Trophoblast cell (in vitro differentiated cells and primary cell): ENCODE measurements around the gene CASTOR1.

Experiments used
- DNase-seq, 2 donors: peaks; one replicate each; pipeline ENCODE4 v3.0.0-alpha.2; 2016
- H2AFZ ChIP-seq: 2 replicates; pipeline ENCODE4 v1.6.1; 2013; ENCODE audit warnings: low read length, moderate library complexity, mild to moderate bottlenecking; ENCODE audit not compliant: insufficient read depth, poor library complexity
- H2AK5ac ChIP-seq: 2 replicates; pipeline ENCODE4 v1.6.1; 2013; ENCODE audit warnings: mild to moderate bottlenecking, low read length
- H2BK120ac ChIP-seq: 2 replicates; pipeline ENCODE4 v1.6.1; 2013; ENCODE audit warnings: low read length, mild to moderate bottlenecking, moderate library complexity; ENCODE audit not compliant: insufficient read depth, poor library complexity
- H2BK12ac ChIP-seq: 2 replicates; pipeline ENCODE4 v1.6.1; 2013; ENCODE audit warnings: mild to moderate bottlenecking, low read length, moderate library complexity
- H2BK5ac ChIP-seq: 2 replicates; pipeline ENCODE4 v1.6.1; 2013; ENCODE audit warnings: low read length, low read depth, moderate library complexity, mild to moderate bottlenecking; ENCODE audit not compliant: poor library complexity
- H3K14ac ChIP-seq: 2 replicates; pipeline ENCODE4 v1.6.1; 2013; ENCODE audit warnings: mild to moderate bottlenecking, low read length
- H3K18ac ChIP-seq: 2 replicates; pipeline ENCODE4 v1.6.1; 2013; ENCODE audit warnings: mild to moderate bottlenecking, low read length
- H3K23ac ChIP-seq: 2 replicates; pipeline ENCODE4 v1.6.1; 2013; ENCODE audit warnings: low read length
- H3K27ac ChIP-seq: 2 replicates; pipeline ENCODE4 v1.5.1; 2013; ENCODE audit warnings: low read depth, mild to moderate bottlenecking, inconsistent platforms, low read length, moderate library complexity
- H3K27me3 ChIP-seq: 2 replicates; pipeline ENCODE4 v1.6.1; 2013; ENCODE audit warnings: inconsistent platforms, mild to moderate bottlenecking, low read length, moderate library complexity; ENCODE audit not compliant: insufficient read depth
- H3K36me3 ChIP-seq, 2 experiments: 1 replicate in 1 of 2; 2 replicates in 1 of 2; pipeline ENCODE4 v1.6.1; 2013; ENCODE audit warnings: low read length in 2 of 2, mild to moderate bottlenecking in 2 of 2, moderate library complexity in 1 of 2; ENCODE audit not compliant: insufficient read depth in 2 of 2, control insufficient read depth in 1 of 2
- H3K4ac ChIP-seq: 2 replicates; pipeline ENCODE4 v1.6.1; 2013; ENCODE audit warnings: low read depth, mild to moderate bottlenecking, low read length, moderate library complexity
- H3K4me1 ChIP-seq, 2 experiments: 1 replicate in 1 of 2; 2 replicates in 1 of 2; pipeline ENCODE4 v1.6.1; 2013; ENCODE audit warnings: low read length in 2 of 2, mild to moderate bottlenecking in 2 of 2, moderate library complexity in 1 of 2; ENCODE audit not compliant: insufficient read depth in 2 of 2, control insufficient read depth in 1 of 2
- H3K4me2 ChIP-seq: 2 replicates; pipeline ENCODE4 v1.6.1; 2013; ENCODE audit warnings: inconsistent platforms, mild to moderate bottlenecking, low read length, moderate library complexity
- H3K4me3 ChIP-seq: 2 replicates; pipeline ENCODE4 v1.5.1; 2013; ENCODE audit warnings: mild to moderate bottlenecking, low read depth, low read length, inconsistent platforms
- H3K79me1 ChIP-seq: one replicate; pipeline ENCODE4 v1.6.1; 2013; ENCODE audit warnings: low read length
- H3K79me2 ChIP-seq: 2 replicates; pipeline ENCODE4 v1.6.1; 2013; ENCODE audit warnings: low read length, mild to moderate bottlenecking; ENCODE audit not compliant: control insufficient read depth, insufficient read depth, poor library complexity
- H3K9ac ChIP-seq: 2 replicates; pipeline ENCODE4 v1.6.1; 2013; ENCODE audit warnings: mild to moderate bottlenecking, low read length
- H3K9me3 ChIP-seq: 2 replicates; pipeline ENCODE4 v1.6.1; 2013; ENCODE audit warnings: low read depth, mild to moderate bottlenecking, control low read depth, inconsistent platforms, low read length; ENCODE audit not compliant: insufficient read depth
- H4K12ac ChIP-seq: 2 replicates; pipeline ENCODE4 v1.6.1; 2013; ENCODE audit warnings: low read depth, mild to moderate bottlenecking, low read length, moderate library complexity
- H4K8ac ChIP-seq: 2 replicates; pipeline ENCODE4 v1.6.1; 2013; ENCODE audit warnings: low read depth, mild to moderate bottlenecking, low read length, moderate library complexity
- H4K91ac ChIP-seq: one replicate; pipeline ENCODE4 v1.6.1; 2013; ENCODE audit warnings: low read depth, mild to moderate bottlenecking, low read length, moderate library complexity
- WGBS: extraction: QIAGEN DNeasy Blood & Tissue Kit; methylation state at CpG from one replicate; pipeline ENCODE4 v1.1.7; 2013; ENCODE audit warnings: missing lambda C conversion rate; ENCODE audit not compliant: insufficient read length, insufficient coverage; ENCODE audit errors: extremely low coverage; 5-methylcytosine and 5-hydroxymethylcytosine counted together

Gene CASTOR1

DNA sequence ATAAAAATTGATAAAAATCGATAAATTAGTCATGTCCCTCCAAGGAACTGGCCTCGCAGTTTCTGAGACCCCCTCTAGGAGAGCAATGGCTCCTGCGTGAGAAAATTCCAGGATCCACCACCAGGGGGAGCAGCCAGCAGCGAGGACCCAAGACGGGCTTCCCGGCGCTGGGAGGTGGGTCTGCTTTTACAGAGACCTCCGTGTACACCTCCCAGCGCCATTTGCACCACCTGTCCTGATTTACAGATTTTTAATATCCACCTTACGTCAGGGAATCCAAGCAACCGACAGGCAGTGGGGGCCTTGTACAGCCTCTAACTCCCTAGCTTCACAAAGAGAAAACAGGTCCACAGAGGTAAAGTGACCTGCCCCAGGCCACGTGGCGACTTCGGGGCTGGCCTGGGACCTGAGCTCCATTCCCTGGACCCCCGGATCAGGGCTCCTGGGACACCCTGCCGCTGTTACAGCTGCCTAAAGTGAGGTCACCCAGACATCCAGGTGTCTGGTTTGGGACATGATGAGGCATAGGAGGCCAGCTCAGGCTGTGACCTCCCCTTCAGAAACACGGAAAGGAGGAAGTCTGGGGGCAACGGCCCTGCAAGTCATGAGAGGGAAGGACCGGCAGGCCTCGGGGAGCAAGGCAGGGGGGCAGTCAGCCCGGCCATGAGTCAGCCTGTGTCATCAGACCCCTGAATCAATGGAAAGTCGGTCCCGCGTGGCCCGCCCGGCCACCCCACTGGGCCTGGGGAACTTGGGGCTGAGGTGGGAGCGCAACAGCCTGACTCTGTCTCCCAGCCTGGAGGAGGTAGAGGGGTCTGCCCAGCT lies 26.2 kb downstream of the CASTOR1 start:
- Histone ChIP-seq H3K14ac (no peak overlapping the region), H3K4me2 (peak overlapping the region; percentile 32), H3K18ac (no peak overlapping the region), H3K23ac (no peak overlapping the region), H2BK5ac (no peak overlapping the region), H3K79me1 (peaks cover 7% of the 10 kb centered on the region), H4K12ac (no peak overlapping the region), H4K8ac (no peak overlapping the region), H2BK12ac (no peak overlapping the region), H2AFZ (peak overlapping the region; percentile 5), H3K4me1 (peaks cover 8 to 26% of the 10 kb centered on the region in 2 experiments), H3K4ac (no peak overlapping the region), H3K9me3 (no peaks in the 10 kb centered on the region), H3K79me2 (no peaks in the 10 kb centered on the region), H4K91ac (peak overlapping the region; percentile 15), H2AK5ac (no peak overlapping the region), H3K9ac (peak overlapping the region; percentile 35), H3K27ac (no peak overlapping the region), H3K36me3 (no peaks in the 10 kb centered on the region), H3K27me3 (no peaks in the 10 kb centered on the region), H3K4me3 (no peak overlapping the region), H2BK120ac (no peak overlapping the region)
- DNase-seq = peak; percentile 48 to 81
- WGBS = no CpG with 5 or more reads among the region's 27 CpGs

DNA sequence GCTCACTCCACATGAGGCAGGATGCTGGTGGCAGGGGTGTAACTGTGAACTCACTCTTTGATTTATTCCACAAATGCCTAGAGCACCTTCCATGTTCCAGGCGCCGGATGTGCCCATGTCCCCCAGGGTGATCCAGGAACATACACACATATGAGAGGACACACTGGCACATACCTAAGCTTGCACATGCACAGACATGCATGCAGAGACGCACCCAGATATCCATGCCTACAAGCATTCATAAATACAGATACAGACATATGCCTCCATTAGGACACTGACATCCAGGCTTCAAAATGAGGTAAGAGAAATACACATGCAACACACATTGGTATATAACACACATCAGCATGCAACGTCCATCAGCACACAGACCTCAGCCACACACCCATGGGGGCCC lies 27.2 kb downstream of the CASTOR1 start:
- H4K8ac ChIP-seq = no peak overlapping the region
- H4K91ac ChIP-seq = peak overlapping the region; percentile 65
- no peaks in the 10 kb centered on the region for H3K9me3 ChIP-seq
- no peak overlapping the region for H2AFZ ChIP-seq
- H2BK120ac ChIP-seq = no peak overlapping the region
- no peak overlapping the region for H3K27ac ChIP-seq
- H2BK12ac ChIP-seq = no peak overlapping the region
- H3K79me1 ChIP-seq = peaks cover 8% of the 10 kb centered on the region
- H2AK5ac ChIP-seq = no peak overlapping the region
- no peaks in the 10 kb centered on the region for H3K79me2 ChIP-seq
- no peak overlapping the region for H3K9ac ChIP-seq
- no peak overlapping the region for H3K4ac ChIP-seq
- H3K4me3 ChIP-seq = no peak overlapping the region
- H3K23ac ChIP-seq = no peak overlapping the region
- no peak overlapping the region for H3K4me2 ChIP-seq
- no CpG with 5 or more reads among the region's 4 CpGs for WGBS
- no peaks in the 10 kb centered on the region for H3K36me3 ChIP-seq
- H3K18ac ChIP-seq = no peak overlapping the region
- DNase-seq = no peak
- H3K4me1 ChIP-seq = peaks cover 8 to 32% of the 10 kb centered on the region in 2 experiments
- H3K14ac ChIP-seq = no peak overlapping the region
- no peak overlapping the region for H4K12ac ChIP-seq
- H3K27me3 ChIP-seq = no peaks in the 10 kb centered on the region
- no peak overlapping the region for H2BK5ac ChIP-seq

DNA sequence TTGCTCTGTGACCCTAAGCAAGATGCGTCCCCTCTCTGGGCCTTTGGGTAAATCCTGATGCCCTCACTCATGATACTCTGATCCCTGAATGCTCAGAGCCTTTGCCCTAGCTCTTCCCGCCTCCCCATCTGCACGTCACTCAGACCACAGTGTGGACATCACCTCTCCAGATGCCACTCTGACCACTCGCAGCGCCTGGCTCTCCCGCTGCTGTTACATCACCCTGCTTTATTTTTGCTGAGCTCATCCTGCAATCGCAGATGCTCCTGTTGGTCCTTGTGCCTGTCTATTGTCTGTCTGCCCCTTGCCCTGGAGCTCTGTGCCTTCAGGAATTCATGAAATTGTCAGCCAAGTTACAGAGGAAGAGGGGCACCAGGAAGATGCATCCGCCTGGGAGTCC lies 28.2 kb downstream of the CASTOR1 start:
- no peak overlapping the region for H4K91ac ChIP-seq
- H3K27me3 ChIP-seq = no peaks in the 10 kb centered on the region
- no peaks in the 10 kb centered on the region for H3K9me3 ChIP-seq
- H3K4me1 ChIP-seq = peaks cover 8 to 32% of the 10 kb centered on the region in 2 experiments
- H2AFZ ChIP-seq = no peak overlapping the region
- no peak overlapping the region for H4K12ac ChIP-seq
- peaks cover 8% of the 10 kb centered on the region for H3K79me1 ChIP-seq
- H3K14ac ChIP-seq = no peak overlapping the region
- WGBS = no CpG with 5 or more reads among the region's 8 CpGs
- H2BK5ac ChIP-seq = no peak overlapping the region
- H3K4me3 ChIP-seq = no peak overlapping the region
- no peak overlapping the region for H2BK12ac ChIP-seq
- peak in 1 of 2 donors; percentile 46 for DNase-seq
- no peak overlapping the region for H3K18ac ChIP-seq
- H3K36me3 ChIP-seq = no peaks in the 10 kb centered on the region
- no peak overlapping the region for H2BK120ac ChIP-seq
- no peak overlapping the region for H3K27ac ChIP-seq
- no peak overlapping the region for H3K4me2 ChIP-seq
- H3K23ac ChIP-seq = no peak overlapping the region
- no peak overlapping the region for H2AK5ac ChIP-seq
- H3K4ac ChIP-seq = no peak overlapping the region
- no peaks in the 10 kb centered on the region for H3K79me2 ChIP-seq
- H4K8ac ChIP-seq = no peak overlapping the region
- no peak overlapping the region for H3K9ac ChIP-seq

DNA sequence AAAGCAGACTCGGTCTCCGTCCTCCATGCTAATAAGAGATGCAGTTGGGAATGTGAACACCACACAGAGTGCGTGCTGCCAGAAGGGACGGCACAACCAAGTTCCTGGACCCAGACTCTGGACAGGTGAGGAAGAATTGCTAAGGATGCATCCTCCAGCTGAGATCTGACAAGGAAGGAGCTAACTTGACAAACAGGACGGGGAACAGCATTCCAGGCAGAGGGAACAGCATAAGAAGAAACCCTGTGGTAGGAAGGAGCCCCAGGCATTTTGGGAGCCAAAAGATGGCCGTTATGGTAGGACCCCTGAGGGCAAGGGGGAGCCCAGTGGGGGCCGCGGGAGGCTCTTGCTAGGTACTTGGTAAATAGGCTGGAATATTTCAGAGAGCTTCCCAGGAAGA lies 28.6 kb downstream of the CASTOR1 start:
- no peaks in the 10 kb centered on the region for H3K79me2 ChIP-seq
- H3K27ac ChIP-seq = no peak overlapping the region
- no peak overlapping the region for H3K18ac ChIP-seq
- H3K27me3 ChIP-seq = no peaks in the 10 kb centered on the region
- no peak overlapping the region for H2BK12ac ChIP-seq
- H2BK5ac ChIP-seq = no peak overlapping the region
- H3K79me1 ChIP-seq = peaks cover 8% of the 10 kb centered on the region
- H3K4me2 ChIP-seq = no peak overlapping the region
- peak; percentile 74 to 87 for DNase-seq
- no peak overlapping the region for H3K23ac ChIP-seq
- H3K14ac ChIP-seq = no peak overlapping the region
- H4K91ac ChIP-seq = no peak overlapping the region
- no peaks in the 10 kb centered on the region for H3K36me3 ChIP-seq
- H2AK5ac ChIP-seq = no peak overlapping the region
- no peak overlapping the region for H4K8ac ChIP-seq
- H4K12ac ChIP-seq = no peak overlapping the region
- no peak overlapping the region for H2BK120ac ChIP-seq
- no peak overlapping the region for H2AFZ ChIP-seq
- no peak overlapping the region for H3K4me3 ChIP-seq
- no peaks in the 10 kb centered on the region for H3K9me3 ChIP-seq
- peaks cover 8 to 32% of the 10 kb centered on the region in 2 experiments for H3K4me1 ChIP-seq
- WGBS = no CpG with 5 or more reads among the region's 8 CpGs
- H3K9ac ChIP-seq = no peak overlapping the region
- H3K4ac ChIP-seq = no peak overlapping the region
